Adrenal gland (tissue), 5 donors: ENCODE results near the gene C21orf58.

Experiments
- POLR2A ChIP-seq, 2 donors: fragments of 450-650 bp; IDR thresholded peaks; one replicate each; pipeline ENCODE4 v1.6.1; 2017; ENCODE audit warnings: antibody characterized with exemption in 2 of 2, mild to moderate bottlenecking in 2 of 2, moderate library complexity in 1 of 2
- TF ChIP-seq, protein P1 (sequence below), 6 experiments: fragments of 450-650 bp in 4 of 6; fragments of 200-600 bp in 2 of 6; sonication (generic) in 1 of 6; IDR thresholded peaks; 1 replicate in 5 of 6; 2 replicates in 1 of 6; pipeline versions ENCODE4 v1.5.1 to v1.8.0; 2016 to 2021; ENCODE audit warnings: antibody characterized with exemption in 6 of 6, mild to moderate bottlenecking in 2 of 6, moderate library complexity in 1 of 6
- donor health status: DM: no; HTN: no; CAD: no.

- TF ChIP-seq, protein P1, sequence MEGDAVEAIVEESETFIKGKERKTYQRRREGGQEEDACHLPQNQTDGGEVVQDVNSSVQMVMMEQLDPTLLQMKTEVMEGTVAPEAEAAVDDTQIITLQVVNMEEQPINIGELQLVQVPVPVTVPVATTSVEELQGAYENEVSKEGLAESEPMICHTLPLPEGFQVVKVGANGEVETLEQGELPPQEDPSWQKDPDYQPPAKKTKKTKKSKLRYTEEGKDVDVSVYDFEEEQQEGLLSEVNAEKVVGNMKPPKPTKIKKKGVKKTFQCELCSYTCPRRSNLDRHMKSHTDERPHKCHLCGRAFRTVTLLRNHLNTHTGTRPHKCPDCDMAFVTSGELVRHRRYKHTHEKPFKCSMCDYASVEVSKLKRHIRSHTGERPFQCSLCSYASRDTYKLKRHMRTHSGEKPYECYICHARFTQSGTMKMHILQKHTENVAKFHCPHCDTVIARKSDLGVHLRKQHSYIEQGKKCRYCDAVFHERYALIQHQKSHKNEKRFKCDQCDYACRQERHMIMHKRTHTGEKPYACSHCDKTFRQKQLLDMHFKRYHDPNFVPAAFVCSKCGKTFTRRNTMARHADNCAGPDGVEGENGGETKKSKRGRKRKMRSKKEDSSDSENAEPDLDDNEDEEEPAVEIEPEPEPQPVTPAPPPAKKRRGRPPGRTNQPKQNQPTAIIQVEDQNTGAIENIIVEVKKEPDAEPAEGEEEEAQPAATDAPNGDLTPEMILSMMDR (IDR thresholded peaks at IDR 0.05) = no peak
- TF ChIP-seq POLR2A (IDR thresholded peaks at IDR 0.05) = no peak
Measured at GRCh38 chr21:46356494-46357334, 33.0 kb upstream of the C21orf58 start.
